Stimulated activated CD4-positive, alpha-beta T cell treated with anti-CD3 and anti-CD28 coated beads, TNF-alpha, amount 100 ng/mL, for 24 hours (primary cell): ENCODE measurements around the gene TOP3A.
"Not testable (repeated sequence)": the region's sequence is repeated elsewhere in the genome, so short reads cannot be mapped to it uniquely, and the experiment has no call there.

Experiments used
- DNase-seq, 3 experiments: peaks; one replicate each; pipeline ENCODE4 v3.0.0-alpha.2; 2020; ENCODE audit warnings: low read depth in 3 of 3

The TOP3A gene, protein sequence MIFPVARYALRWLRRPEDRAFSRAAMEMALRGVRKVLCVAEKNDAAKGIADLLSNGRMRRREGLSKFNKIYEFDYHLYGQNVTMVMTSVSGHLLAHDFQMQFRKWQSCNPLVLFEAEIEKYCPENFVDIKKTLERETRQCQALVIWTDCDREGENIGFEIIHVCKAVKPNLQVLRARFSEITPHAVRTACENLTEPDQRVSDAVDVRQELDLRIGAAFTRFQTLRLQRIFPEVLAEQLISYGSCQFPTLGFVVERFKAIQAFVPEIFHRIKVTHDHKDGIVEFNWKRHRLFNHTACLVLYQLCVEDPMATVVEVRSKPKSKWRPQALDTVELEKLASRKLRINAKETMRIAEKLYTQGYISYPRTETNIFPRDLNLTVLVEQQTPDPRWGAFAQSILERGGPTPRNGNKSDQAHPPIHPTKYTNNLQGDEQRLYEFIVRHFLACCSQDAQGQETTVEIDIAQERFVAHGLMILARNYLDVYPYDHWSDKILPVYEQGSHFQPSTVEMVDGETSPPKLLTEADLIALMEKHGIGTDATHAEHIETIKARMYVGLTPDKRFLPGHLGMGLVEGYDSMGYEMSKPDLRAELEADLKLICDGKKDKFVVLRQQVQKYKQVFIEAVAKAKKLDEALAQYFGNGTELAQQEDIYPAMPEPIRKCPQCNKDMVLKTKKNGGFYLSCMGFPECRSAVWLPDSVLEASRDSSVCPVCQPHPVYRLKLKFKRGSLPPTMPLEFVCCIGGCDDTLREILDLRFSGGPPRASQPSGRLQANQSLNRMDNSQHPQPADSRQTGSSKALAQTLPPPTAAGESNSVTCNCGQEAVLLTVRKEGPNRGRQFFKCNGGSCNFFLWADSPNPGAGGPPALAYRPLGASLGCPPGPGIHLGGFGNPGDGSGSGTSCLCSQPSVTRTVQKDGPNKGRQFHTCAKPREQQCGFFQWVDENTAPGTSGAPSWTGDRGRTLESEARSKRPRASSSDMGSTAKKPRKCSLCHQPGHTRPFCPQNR

DNA sequence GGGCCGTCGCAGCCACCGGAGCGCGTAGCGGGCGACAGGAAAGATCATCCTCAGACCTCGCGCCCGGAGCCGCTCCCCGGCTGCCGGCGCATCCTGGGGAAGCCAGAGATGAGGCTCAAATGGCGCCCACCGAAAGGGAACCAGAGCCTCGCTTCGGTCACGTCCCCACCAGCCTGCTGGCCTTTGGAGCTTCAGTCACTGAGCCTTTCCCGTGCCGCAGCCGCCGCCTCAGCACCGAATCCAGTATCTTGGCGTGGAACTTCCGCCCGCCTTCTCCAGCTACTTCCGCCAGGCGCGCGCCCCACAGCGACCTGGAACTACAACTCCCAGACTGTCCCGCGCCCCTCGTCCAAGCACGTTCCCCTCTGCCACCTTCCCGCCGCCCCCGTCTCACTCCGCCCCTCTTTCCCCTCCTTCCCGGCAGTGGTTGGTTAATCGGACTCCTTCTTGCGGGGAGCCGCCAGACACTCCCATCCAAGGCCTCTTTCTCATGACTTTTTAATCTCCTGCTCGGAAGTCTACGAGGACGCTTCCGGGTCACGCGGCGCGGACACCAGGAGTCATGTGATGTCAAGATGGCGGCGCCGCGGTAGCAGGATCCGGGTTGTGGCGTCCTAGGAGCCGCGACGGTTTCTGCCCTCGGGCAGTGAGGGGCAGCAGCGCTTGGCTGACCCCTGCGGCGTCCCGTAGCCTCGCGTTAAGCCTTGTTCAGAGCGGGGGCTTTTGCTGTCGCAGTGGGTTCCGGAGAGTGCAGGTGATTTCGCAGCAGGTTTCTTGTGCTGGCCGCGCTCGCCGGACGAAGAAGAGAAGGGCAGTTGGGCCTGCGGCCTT lies at the start of gene TOP3A, which contains the start of gene SMCR8:
TOP3A (minus strand) TSS at position 264 of the 831 bp plus-strand sequence; CDS start at position 48, 216 bp downstream.
SMCR8 (plus strand) TSS at position 563 of the 831 bp plus-strand sequence. CDS start 497 bp downstream, outside the sequence.
- DNase-seq, result peak; percentile 96 to 99 (median 98)

DNA sequence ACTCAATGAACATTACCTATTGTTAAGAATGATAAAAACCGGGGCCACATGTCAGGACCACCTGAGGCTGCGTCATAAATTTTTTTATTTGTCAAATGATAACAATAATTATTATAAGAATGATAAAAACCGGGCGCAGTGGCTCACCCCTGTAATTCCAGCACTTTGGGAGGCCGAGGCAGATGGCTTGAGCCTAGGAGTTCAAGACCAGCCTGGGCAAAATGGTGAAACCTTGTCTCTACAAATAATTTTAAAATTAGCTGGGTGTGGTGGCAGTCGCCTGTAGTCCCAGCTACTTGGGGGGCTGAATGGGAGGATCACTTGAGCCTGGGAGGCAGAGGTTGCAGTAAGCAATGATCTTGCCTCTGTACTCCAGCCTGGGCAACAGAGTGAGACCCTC lies 49.4 kb upstream of the TOP3A start:
- no peak for DNase-seq

DNA sequence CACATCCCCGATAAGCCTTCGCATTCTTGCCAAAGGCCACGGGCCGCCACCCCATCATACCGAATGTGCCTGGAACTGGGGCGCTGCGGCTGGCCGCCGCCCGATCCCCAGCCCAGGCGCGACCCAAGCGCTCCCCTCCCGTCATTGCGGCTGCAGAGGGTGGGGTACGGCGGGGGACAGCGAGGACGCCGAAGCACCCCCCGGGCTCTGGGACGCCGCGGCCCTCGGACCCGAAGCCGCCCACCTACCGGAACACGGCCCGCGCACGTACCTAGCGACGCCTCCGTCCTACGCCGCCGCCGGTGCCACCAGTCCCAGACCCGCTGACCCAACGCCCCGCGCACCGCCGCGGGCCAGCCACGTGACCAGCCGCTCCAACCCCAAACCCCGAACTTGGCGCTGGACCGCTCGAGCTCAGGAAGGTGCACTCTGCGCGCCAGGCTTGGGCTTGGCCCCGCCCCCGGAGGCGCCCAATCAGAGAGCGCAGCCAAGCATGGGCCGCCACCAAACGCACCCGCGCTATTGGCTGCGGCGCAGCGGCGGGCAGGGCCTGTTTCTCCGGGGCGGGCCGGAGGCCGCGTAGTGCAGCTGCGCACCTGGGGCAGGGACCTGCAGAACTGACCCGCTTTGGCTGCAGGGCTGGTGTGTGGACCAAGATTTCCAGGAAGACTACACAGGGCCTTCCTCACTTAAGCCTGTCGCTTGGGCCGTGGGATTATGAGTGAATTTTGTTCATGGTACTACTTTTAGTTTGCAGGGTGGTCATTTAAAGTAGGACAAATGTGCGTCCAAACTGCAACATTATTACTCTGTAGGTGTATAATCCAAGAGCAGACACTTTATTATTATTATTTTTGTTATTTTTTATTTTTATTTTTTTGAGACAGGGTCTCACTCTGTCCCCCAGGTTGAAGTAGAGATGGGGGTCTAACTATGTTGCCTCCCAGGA lies 48.6 kb upstream of the TOP3A start, which contains the start of gene SHMT1:
SHMT1 (minus strand) TSS at position 450 of the 949 bp plus-strand sequence. CDS start 7,569 bp downstream, outside the sequence.
- peak; percentile 79 to 93 (median 81) for DNase-seq

DNA sequence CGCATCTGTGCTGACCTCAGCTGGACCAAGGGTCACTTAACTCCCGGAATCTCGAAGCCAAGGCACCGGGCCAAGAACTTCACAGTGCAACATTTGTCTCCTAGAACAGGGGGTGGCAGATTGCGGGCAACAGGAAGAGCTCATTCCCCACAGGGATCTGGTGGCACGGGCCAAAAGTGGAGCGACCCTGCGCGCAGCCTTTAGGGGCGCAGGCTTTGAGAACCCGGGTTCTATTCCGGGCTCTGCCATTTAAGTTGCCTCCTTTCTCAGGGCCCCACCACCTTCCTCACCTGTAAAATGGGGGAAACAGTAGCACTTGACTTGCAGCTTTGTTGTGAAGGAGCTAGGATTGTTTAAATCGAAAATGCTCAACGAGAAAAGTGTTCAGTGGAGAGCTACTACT lies 47.9 kb upstream of the TOP3A start:
- no peak for DNase-seq

DNA sequence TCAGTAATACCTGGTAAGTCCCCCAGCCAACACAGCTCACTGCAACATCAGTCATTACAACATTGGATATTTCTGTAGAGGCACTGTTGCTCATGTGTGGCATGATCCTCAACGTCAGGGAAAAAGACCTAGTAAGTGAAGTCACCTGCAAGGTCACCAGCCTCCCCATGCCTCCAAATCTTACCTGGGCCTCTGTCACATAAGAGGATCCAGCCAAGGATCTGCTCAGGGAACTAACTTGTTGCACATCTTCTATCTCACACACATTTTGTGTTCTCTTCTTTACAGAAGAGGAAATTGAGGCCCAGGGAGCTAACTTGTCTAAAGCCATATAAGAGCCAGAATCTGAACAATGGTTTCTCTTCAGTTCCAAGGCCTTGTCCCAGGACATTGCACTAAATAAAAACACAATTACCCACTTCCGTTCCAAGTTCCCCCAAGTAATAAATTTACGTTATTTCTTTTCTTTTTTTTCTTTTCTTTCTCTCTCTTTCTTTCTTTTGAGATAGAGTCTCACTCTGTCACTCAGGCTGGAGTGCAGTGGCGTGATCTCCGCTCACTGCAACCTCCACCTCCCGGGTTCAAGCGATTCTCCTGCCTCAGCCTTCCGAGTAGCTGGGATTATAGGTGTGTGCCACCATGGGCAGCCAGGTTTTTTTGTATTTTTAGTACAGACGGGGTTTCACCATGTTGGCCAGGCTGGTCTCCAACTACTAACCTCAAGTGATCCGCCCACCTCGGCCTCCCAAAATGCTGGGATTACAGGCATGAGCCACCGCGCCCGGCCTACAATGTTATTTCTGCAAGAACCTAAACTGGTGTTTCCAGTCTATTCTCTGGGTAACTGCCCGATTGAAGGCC lies 47.3 kb upstream of the TOP3A start:
- DNase-seq, result no peak

DNA sequence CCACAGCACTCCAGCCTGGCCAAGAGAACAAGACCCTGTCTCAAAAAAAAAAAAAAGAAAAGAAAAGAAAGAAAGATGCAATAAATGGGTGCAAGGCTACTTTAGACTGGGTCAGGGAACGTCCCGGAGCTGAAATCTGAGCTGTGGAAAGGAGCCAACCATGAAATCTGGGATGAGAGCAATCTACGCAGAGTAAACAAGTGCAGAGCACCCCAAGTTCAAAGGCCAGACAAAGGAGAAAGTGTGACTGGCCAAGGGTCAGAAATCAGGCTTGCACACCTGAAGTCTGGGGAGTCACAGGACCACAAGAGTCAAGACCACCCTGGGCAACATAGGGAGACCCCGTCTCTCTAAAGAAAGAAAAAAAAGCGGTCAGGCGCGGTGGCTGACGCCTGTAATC lies 45.7 kb upstream of the TOP3A start:
- DNase-seq, result no peak

DNA sequence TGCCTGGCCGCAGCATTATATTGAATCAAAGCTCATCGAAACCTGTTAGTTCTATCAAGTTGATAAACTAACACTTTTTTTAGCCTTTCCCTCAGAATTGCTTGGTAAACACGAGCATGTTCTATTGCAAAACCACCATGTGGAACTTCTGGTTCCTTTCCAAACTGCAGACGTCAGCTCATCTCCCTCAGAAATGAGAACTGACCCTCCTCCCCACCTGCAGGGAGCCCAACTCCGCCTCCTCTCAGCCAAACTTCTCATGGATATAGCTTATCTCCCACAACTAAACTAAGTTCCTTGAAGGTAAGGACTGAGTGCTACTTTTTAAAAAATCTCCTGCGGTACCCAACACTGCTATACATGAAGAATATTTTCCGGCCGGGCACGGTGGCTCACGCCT lies 41.8 kb upstream of the TOP3A start:
- no peak for DNase-seq

DNA sequence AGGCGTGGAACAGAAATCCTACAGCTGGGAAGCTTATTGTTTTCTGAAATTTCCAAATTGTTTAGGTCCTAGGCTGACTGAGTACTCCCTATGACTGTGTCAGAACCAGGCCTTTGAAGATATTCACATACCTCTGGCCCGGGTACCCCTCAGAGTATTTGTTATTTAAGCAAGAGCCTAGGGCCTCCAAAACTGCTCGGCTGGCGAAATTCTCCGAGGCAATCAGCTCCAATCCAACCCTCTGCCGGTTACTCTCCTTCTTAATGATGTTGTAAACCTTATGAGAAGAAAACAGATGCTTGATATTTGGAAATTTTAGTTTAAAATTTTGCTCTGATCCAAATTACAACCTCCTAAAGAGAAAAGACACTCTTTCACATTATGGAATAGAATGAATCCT lies 38.7 kb upstream of the TOP3A start:
- no peak for DNase-seq

DNA sequence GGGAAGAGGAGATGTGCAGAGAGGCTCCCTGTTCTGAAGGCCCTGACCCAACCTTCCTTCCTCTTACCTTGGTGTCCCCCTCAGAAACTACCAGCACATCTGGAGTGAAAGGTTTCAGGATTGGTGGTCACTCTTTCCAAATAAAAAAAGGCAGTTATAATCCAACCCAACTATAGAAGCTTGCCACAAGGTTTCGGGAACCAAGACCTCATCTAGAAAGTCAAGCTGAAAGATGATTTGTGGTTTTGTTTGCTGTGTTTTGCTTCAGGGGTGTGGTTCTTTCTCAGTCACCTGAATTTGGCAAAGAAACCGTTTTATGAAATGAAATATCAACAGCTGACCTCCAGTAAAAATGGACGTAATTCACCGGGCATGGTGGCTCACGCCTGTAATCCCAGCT lies 29.2 kb upstream of the TOP3A start:
- no peak for DNase-seq

DNA sequence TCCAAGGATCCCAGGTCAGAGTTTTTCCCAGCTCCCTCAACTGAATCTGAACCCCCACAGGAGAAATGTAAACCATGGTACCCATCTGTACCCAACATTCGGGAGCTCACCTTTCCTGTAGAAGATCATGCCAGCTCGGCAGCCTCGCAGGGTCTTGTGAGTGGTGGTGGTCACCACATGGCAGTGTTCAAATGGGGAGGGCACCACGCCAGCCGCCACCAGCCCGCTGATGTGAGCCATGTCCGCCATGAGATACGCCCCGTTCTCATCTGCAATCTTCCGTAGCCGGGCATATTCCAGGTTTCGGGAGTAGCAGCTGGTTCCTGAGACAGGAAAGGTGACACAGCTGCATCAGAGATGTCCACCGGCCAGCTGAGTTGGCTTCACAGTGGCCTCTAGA lies 25.1 kb upstream of the TOP3A start:
- no peak for DNase-seq

DNA sequence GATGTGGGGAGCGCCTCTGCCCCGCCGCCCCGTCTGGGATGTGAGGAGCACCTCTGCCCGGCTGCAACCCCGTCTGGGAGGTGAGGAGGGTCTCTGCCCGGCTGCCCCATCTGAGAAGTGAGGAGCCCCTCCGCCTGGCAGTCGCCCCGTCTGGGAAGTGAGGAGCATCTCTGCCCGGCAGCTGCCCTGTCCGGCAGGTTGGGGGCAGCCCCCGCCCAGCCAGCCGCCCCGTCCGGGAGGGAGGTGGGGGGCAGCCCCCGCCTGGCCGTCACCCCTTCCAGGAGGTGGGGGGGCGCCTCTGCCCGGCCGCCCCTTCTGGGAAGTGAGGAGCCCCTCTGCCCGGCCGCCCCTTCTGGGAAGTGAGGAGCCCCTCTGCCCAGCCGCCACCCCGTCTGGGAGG lies 23.4 kb upstream of the TOP3A start:
- not testable (repeated sequence) for DNase-seq

DNA sequence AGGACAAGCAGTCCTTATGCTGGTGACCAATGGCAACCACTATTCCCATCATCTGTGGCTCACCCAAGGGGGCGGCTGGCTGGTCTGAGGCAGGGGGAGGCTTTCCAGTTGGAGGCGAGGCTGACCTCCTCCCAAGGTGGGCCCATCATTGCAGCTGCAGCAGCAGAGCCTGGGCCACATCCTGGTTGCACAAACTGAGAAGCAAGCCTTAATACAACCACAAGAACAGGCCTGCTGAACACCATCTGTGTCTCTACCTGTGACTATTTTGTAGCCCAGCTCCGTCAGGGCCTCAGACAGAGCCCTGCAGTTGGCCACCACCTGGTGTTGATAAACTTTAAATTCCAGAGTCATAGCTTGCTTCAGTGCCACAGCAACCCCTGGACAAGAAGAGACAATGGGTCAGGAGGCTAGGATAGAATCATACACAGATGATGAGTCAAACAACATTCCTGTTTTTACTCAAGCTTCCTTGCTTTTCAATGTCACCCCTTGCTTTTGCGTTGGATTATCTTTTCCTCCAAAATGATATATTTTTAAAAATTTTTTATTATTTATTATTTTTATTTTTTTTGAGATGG lies 18.2 kb upstream of the TOP3A start:
- DNase-seq, result no peak

DNA sequence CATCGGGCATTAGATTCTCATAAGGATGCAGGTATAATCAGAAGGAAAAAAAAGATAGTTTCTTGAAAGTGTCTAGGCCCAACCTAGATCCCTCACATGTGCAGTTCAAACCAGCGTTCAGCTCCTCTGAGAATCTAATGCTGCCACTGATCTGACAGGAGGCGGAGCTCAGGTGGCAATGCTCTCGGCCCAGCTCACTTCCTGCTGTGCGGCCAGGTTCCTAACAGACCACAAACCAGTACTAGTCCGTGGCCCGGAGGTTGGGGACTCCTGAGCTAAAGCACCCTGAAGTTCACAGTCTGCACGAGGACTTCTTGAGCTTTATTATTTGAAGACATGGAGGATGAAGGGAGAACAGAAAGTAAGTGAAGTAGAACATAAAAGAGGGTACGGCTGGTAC lies 17.1 kb upstream of the TOP3A start:
- DNase-seq, result no peak

DNA sequence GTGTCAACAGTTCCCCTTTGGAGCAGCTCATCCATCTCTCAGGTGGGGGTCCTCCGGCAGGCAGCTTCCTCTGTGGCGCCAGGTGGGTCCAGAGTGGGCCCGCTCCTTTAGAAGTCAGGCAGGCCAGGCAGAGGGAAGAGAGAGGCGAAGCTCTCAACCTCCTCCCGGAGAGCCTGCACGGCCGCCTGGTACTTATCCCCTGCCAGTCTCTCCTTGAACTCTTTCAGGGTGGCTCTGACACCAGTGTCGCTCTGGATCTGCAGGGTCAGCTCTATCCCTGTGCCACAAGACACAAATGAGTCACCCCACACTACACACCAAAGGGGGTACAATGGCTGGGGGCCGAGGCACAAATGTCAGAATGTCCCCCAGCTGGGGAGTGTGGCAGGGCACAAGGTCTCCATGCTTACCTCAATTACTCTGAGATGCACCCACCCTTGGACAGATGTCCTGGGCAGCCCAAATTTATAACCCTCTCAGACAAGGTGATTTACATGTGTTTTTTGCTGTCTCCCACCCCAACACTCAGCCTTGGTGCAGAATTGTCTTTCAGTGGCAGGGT lies 13.9 kb upstream of the TOP3A start:
- no peak for DNase-seq

DNA sequence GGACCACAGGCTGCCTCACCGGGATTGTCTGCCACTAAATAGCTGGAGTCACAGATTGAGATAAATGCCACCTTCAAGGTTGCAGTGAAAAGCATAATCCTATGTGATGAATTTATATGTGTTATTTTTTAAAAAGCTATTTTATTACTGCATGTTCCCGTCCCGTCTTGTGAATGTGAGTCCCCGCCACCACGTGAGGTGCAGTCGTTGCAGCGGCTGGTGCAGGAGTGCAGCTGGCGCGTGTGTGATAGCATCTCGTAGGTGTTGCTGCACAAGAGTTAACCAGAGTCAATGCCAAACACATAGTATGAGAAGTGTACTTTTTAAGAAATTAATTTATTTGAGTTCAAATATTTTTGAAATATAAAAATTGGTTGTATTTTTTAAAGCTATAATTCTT lies 12.8 kb upstream of the TOP3A start:
- DNase-seq, result no peak

DNA sequence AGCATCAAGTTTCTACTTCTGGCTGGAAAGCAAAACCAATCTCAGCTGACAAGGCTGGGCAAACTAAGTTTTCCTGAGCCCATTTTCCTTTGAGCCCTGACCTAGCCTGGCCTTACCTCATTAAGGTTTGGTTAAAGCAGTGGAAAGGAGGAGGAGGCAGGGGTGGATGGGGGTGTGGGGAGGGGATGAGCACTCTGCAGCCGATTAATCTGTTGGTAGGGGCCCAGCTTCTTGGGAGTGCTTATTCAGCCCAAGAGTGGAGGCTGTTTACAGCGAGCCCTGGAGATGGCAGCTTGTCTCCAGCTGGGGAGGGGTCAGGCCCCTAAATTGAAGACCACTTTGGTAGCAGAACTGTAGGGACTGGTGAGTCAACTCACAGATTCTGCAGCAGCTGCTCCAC lies 12.3 kb upstream of the TOP3A start:
- DNase-seq, result no peak

DNA sequence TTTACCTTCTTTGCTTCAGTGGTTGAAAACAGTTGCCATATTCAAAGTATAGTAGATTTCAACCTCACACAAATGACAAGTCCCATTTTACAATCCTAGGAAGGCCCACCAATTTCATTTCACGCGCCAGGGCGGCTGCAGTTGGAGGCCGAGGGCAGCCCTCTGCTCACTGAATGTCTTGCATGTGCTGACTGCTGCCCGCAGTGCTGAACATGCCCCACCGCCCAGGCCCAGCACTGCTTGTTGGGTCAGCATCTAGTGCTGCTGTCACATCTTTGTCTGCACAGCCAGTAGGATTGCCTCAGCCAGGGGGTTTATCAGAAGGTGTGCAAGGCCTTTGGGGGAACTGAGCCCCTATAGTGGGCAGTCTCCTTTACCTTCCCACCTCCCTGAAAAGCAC lies 11.8 kb upstream of the TOP3A start:
- no peak for DNase-seq

DNA sequence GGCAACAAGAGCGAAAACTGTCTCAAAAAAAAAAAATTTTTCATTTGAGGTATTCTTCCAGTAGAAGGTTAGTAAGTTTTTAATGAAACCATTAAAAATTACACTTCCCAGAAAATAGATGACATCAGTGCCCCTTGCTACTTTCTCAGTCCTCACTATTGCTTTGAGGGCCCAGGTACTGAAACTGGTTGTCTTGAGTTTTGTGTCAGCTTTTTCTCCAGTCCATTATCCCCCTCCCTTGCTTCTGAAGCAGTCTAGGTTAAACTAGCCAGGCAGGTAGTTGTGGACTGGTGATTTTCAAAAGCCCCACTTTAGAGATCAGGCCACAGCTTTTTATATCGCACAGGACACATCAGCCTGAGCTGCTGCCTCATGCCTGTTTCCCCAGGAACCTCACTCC lies 11.2 kb upstream of the TOP3A start:
- DNase-seq, result no peak
